OCI-LY3 (cell line): ENCODE measurements around the gene PKIG.

ENCODE experiments used
- H2AFZ ChIP-seq: fragments of 200-600, 300-600 bp; shearing (Covaris generic); 2 replicates; pipeline ENCODE4 v1.6.0; 2014; ENCODE audit warnings: antibody characterized with exemption, low read depth, low read length
- H3K27ac ChIP-seq: fragments of 200-600, 300-600 bp; sonication (generic); 2 replicates; pipeline ENCODE4 v1.5.1; 2014; ENCODE audit warnings: mild to moderate bottlenecking, low read length, moderate library complexity, mixed read lengths
- H3K27me3 ChIP-seq: fragments of 200-600, 300-600 bp; sonication (generic); 2 replicates; pipeline ENCODE4 v1.6.1; 2014; ENCODE audit warnings: low read depth, low read length, mixed read lengths
- H3K36me3 ChIP-seq: fragments of 200-600, 300-600 bp; sonication (generic); replicated peaks from 2 replicates; pipeline ENCODE3; 2014; ENCODE audit warnings: low read depth, low read length, mixed read lengths
- H3K4me1 ChIP-seq: fragments of 300-600, 200-600 bp; sonication (generic); 2 replicates; pipeline ENCODE4 v1.6.1; 2014; ENCODE audit warnings: low read length, mixed read lengths
- H3K4me2 ChIP-seq: fragments of 200-600, 300-600 bp; sonication (generic); 2 replicates; pipeline ENCODE4 v1.6.1; 2014; ENCODE audit warnings: low read length, mixed read lengths
- H3K4me3 ChIP-seq: fragments of 300-600, 200-600 bp; sonication (generic); 2 replicates; pipeline ENCODE4 v1.5.1; 2014; ENCODE audit warnings: antibody characterized with exemption, mild to moderate bottlenecking, low read length, moderate library complexity
- H3K79me2 ChIP-seq: fragments of 300-600, 200-600 bp; shearing (Covaris generic); 2 replicates; pipeline ENCODE4 v1.6.1; 2014; ENCODE audit warnings: mild to moderate bottlenecking, low read length, mixed read lengths
- H3K9ac ChIP-seq: fragments of 300-600, 200-600 bp; shearing (Covaris generic); 2 replicates; pipeline ENCODE4 v1.6.0; 2014; ENCODE audit warnings: mild to moderate bottlenecking, low read length, moderate library complexity
- H3K9me3 ChIP-seq: fragments of 200-600, 300-600 bp; shearing (Covaris generic); 2 replicates; pipeline ENCODE4 v1.6.1; 2014; ENCODE audit warnings: low read length, mixed read lengths; ENCODE audit not compliant: insufficient read depth
- H4K20me1 ChIP-seq: fragments of 200-600, 300-600 bp; sonication (generic); 2 replicates; pipeline ENCODE4 v1.6.1; 2016; ENCODE audit warnings: low read length, mixed read lengths; ENCODE audit not compliant: insufficient read depth
- CTCF ChIP-seq: fragments of 200-600, 300-600 bp; sonication (generic); IDR thresholded peaks from 2 replicates; pipeline ENCODE4 v1.5.1; 2014; ENCODE audit warnings: antibody characterized with exemption, low read length, low read depth
- EZH2phosphoT487 ChIP-seq: fragments of 200-600 bp; shearing (Covaris generic); IDR thresholded peaks from 2 replicates; pipeline ENCODE4 v1.6.1; 2018; ENCODE audit warnings: antibody characterized with exemption, mixed run types, low read depth

The PKIG gene

GRCh38 chr20:44644667-44645131, 62.3 kb downstream of the PKIG start:
- Histone ChIP-seq H3K27ac (peak overlapping the region; percentile 38; the same call in 1 of the 2 replicates), H3K9me3 (no peaks in the 10 kb centered on the region), H3K9ac (no peak overlapping the region), H3K4me2 (no peak overlapping the region), H2AFZ (no peak overlapping the region), H3K4me1 (peaks cover 77% of the 10 kb centered on the region), H3K4me3 (no peak overlapping the region), H4K20me1 (no peaks in the 10 kb centered on the region), H3K79me2 (peaks cover 57% of the 10 kb centered on the region), H3K36me3 (peaks cover 27% of the 10 kb centered on the region), H3K27me3 (no peaks in the 10 kb centered on the region)
- TF ChIP-seq CTCF (no peak), EZH2phosphoT487 (no peak)

- Histone ChIP-seq H3K79me2 (peaks cover 71% of the 10 kb centered on the region), H3K27me3 (no peaks in the 10 kb centered on the region), H3K4me2 (peak overlapping the region; percentile 88), H3K27ac (peak overlapping the region; percentile 84), H3K36me3 (peaks cover 17% of the 10 kb centered on the region), H4K20me1 (no peaks in the 10 kb centered on the region), H3K9ac (peak overlapping the region; percentile 62), H3K4me1 (peaks cover 87% of the 10 kb centered on the region), H2AFZ (no peak overlapping the region), H3K4me3 (peak overlapping the region; percentile 64), H3K9me3 (no peaks in the 10 kb centered on the region)
- TF ChIP-seq EZH2phosphoT487: no peak
- no peak for TF ChIP-seq CTCF
These were observed 63.8 kb downstream of the PKIG start for GRCh38 chr20:44646023-44646640.

GRCh38 chr20:44646641-44647274, 64.4 kb downstream of the PKIG start:
- peak overlapping the region; percentile 64 for H3K4me3 ChIP-seq
- no peaks in the 10 kb centered on the region for H3K9me3 ChIP-seq
- peak overlapping the region; percentile 62 for H3K9ac ChIP-seq
- no peak overlapping the region for H2AFZ ChIP-seq
- H4K20me1 ChIP-seq: no peaks in the 10 kb centered on the region
- H3K36me3 ChIP-seq: peaks cover 14% of the 10 kb centered on the region
- peak overlapping the region; percentile 84 for H3K27ac ChIP-seq
- H3K4me2 ChIP-seq: peak overlapping the region; percentile 88
- no peaks in the 10 kb centered on the region for H3K27me3 ChIP-seq
- H3K4me1 ChIP-seq: peaks cover 84% of the 10 kb centered on the region
- TF ChIP-seq CTCF (no peak), EZH2phosphoT487 (no peak)
- H3K79me2 ChIP-seq: peaks cover 73% of the 10 kb centered on the region

GRCh38 chr20:44648068-44648467, 65.7 kb downstream of the PKIG start:
- no peak overlapping the region for H3K9ac ChIP-seq
- H3K4me3 ChIP-seq: no peak overlapping the region
- peaks cover 65% of the 10 kb centered on the region for H3K79me2 ChIP-seq
- no peak overlapping the region for H2AFZ ChIP-seq
- H3K27me3 ChIP-seq: no peaks in the 10 kb centered on the region
- peaks cover 14% of the 10 kb centered on the region for H3K36me3 ChIP-seq
- peaks cover 75% of the 10 kb centered on the region for H3K4me1 ChIP-seq
- TF ChIP-seq CTCF: no peak
- no peak for TF ChIP-seq EZH2phosphoT487
- peak overlapping the region; percentile 9 for H3K4me2 ChIP-seq
- H4K20me1 ChIP-seq: no peaks in the 10 kb centered on the region
- H3K9me3 ChIP-seq: no peaks in the 10 kb centered on the region
- H3K27ac ChIP-seq: no peak overlapping the region
